ENCODE results near the gene KIF26B.

GRCh38 chr1:245710961-245711903 lies 556.4 kb downstream of the KIF26B start:
- TF ChIP-seq EP300 (IDR thresholded peaks at IDR 0.05): no peak
- TF ChIP-seq, protein P1, sequence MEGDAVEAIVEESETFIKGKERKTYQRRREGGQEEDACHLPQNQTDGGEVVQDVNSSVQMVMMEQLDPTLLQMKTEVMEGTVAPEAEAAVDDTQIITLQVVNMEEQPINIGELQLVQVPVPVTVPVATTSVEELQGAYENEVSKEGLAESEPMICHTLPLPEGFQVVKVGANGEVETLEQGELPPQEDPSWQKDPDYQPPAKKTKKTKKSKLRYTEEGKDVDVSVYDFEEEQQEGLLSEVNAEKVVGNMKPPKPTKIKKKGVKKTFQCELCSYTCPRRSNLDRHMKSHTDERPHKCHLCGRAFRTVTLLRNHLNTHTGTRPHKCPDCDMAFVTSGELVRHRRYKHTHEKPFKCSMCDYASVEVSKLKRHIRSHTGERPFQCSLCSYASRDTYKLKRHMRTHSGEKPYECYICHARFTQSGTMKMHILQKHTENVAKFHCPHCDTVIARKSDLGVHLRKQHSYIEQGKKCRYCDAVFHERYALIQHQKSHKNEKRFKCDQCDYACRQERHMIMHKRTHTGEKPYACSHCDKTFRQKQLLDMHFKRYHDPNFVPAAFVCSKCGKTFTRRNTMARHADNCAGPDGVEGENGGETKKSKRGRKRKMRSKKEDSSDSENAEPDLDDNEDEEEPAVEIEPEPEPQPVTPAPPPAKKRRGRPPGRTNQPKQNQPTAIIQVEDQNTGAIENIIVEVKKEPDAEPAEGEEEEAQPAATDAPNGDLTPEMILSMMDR (IDR thresholded peaks at IDR 0.05): no peak

Measured in stomach (tissue), 4 donors.